GM12878 (cell line): ENCODE data around the gene SMIM12. TPM values are rescaled to one million over a fixed set of nuclear protein-coding genes. Genes with fewer than 3 reads are reported as not detected.

ENCODE experiments used
- ATAC-seq: fragments of 200-7000 bp; cut with Tn5 transposase; 3 replicates; pipeline ENCODE4 v1.9.1; 2020; ENCODE audit warnings: mild to moderate bottlenecking, moderate library complexity
- BruUV-seq: library from RNA; stranded (reverse); fragments of 400-500 nt; replicated peaks from 2 replicates; lab custom pipeline; 2021; lab: Mats Ljungman, UMichigan
- CTCF ChIA-PET: fragments of 300-600 bp; sonication (Branson Sonifier 250); formaldehyde crosslinking; extraction: SDS; loops from one replicate; lab custom pipeline; 2021; ENCODE audit warnings: inconsistent platforms; lab: Yijun Ruan, JAX
- POLR2A ChIA-PET: fragments of 350-600 bp; formaldehyde crosslinking; extraction: SDS; loops from one replicate; lab custom pipeline; 2021; ENCODE audit warnings: inconsistent platforms; lab: Charles Lee
- RAD21 ChIA-PET: fragments of 300-600 bp; sonication (Branson Sonifier 250); formaldehyde crosslinking; loops from one replicate; lab custom pipeline; 2023; ENCODE audit warnings: antibody characterized with exemption; ENCODE audit not compliant: unreplicated experiment; lab: Charles Lee
- SMC1A ChIA-PET: fragments of 300-600 bp; sonication (Branson Sonifier 250); formaldehyde crosslinking; loops from one replicate; lab custom pipeline; 2023; ENCODE audit not compliant: unreplicated experiment, uncharacterized antibody; lab: Charles Lee
- DNase-seq: peaks from one replicate; pipeline ENCODE4 v3.0.0-alpha.2; 2011; ENCODE audit warnings: low read depth, low spot score
- FAIRE-seq: peaks from 3 replicates; lab custom pipeline; 2011; peaks lifted over from hg19 to GRCh38; lab: Jason Lieb, UNC
- H2AFZ ChIP-seq: 2 replicates; pipeline ENCODE4 v1.6.0; 2011; ENCODE audit warnings: low read depth, low read length, control low read depth; ENCODE audit not compliant: control insufficient read depth
- H3K27ac ChIP-seq: 2 replicates; pipeline ENCODE4 v1.5.1; 2011; ENCODE audit warnings: control low read depth; ENCODE audit not compliant: control insufficient read depth, insufficient read depth
- H3K27me3 ChIP-seq, 2 experiments: replicated peaks in 1 of 2; 2 replicates each; pipeline versions ENCODE4 v1.6.0 to v1.6.1; 2011; ENCODE audit warnings: low read length in 1 of 2; ENCODE audit not compliant: control insufficient read depth in 2 of 2, insufficient read depth in 2 of 2
- H3K36me3 ChIP-seq, 2 experiments: 2 replicates each; pipeline ENCODE4 v1.5.1; 2011; ENCODE audit warnings: low read length in 1 of 2; ENCODE audit not compliant: control insufficient read depth in 2 of 2, insufficient read depth in 2 of 2
- H3K4me1 ChIP-seq: 2 replicates; pipeline ENCODE4 v1.6.1; 2011; ENCODE audit warnings: mild to moderate bottlenecking, low read length, moderate library complexity, mixed read lengths; ENCODE audit not compliant: control insufficient read depth, insufficient read depth
- H3K4me2 ChIP-seq: 2 replicates; pipeline ENCODE4 v1.6.0; 2011; ENCODE audit warnings: control low read depth; ENCODE audit not compliant: control insufficient read depth, insufficient read depth
- H3K4me3 ChIP-seq: fragments of 200-600 bp; sonication (generic); 2 replicates; pipeline ENCODE4 v1.5.1; 2016
- H3K79me2 ChIP-seq: 2 replicates; pipeline ENCODE4 v1.6.0; 2011; ENCODE audit warnings: low read length; ENCODE audit not compliant: control insufficient read depth, insufficient read depth
- H3K9ac ChIP-seq: 2 replicates; pipeline ENCODE4 v1.8.0; 2011; ENCODE audit warnings: low read length, control low read depth, mixed read lengths; ENCODE audit not compliant: control insufficient read depth, insufficient read depth
- H3K9me3 ChIP-seq: replicated peaks from 3 replicates; pipeline ENCODE4 v1.5.1; 2011; ENCODE audit warnings: mild to moderate bottlenecking, low read length; ENCODE audit not compliant: control insufficient read depth, insufficient read depth
- H4K20me1 ChIP-seq: 2 replicates; pipeline ENCODE4 v1.6.0; 2011; ENCODE audit not compliant: control insufficient read depth, insufficient read depth
- BCL11A ChIP-seq: IDR thresholded peaks from 2 replicates; pipeline ENCODE4 v1.6.1; 2011; ENCODE audit warnings: low read depth, low read length
- DPF2 ChIP-seq: fragments of 450-650 bp; IDR thresholded peaks from 2 replicates; pipeline ENCODE4 v1.6.1; 2017; ENCODE audit warnings: mild to moderate bottlenecking
- HDAC2 ChIP-seq: fragments of 200-600 bp; sonication (generic); IDR thresholded peaks from 2 replicates; pipeline ENCODE4 v1.6.1; 2017
- IKZF1 ChIP-seq: fragments of 450-650 bp; conservative IDR thresholded peaks from 2 replicates; pipeline ENCODE4 v1.6.1; 2017; ENCODE audit warnings: antibody characterized with exemption, mild to moderate bottlenecking
- MXI1 ChIP-seq: fragments of 150-350 bp; IDR thresholded peaks from 2 replicates; pipeline ENCODE4 v1.6.1; 2011; ENCODE audit warnings: low read depth, mild to moderate bottlenecking, inconsistent platforms, low read length, improper control_type of control experiment
- POLR2AphosphoS2 ChIP-seq: IDR thresholded peaks from 2 replicates; pipeline ENCODE4 v1.6.1; 2011; ENCODE audit warnings: low read depth, mild to moderate bottlenecking, low read length, improper control_type of control experiment, moderate library complexity
- ZNF384 ChIP-seq: IDR thresholded peaks from 2 replicates; pipeline ENCODE4 v1.6.1; 2012; ENCODE audit warnings: low read depth, mild to moderate bottlenecking, low read length, improper control_type of control experiment, borderline replicate concordance
- WGBS: methylation state at CpG from one replicate; pipeline ENCODE4 v1.1.6; 2016; ENCODE audit warnings: low lambda C conversion rate; ENCODE audit not compliant: insufficient replicate concordance, insufficient coverage; ENCODE audit errors: missing lambda C conversion rate; 5-methylcytosine and 5-hydroxymethylcytosine counted together
- in situ Hi-C: fragments of 300-500 bp; cut with MboI; formaldehyde crosslinking; loops from 9 replicates; pipeline ENCODE4 v1.14.3; 2018; ENCODE audit warnings: mixed read lengths
- intact Hi-C: fragments of 100-400 bp; cut with micrococcal nuclease; formaldehyde crosslinking; loops from one replicate; pipeline ENCODE4 v1.14.2; 2022; ENCODE audit not compliant: unreplicated experiment
- polyA plus RNA-seq, 11 experiments: library from polyadenylated mRNA; depleted of rRNA in 4 of 11; unstranded in 6 of 11; stranded (reverse) in 5 of 11; fragments of >200 nt; fragmentation: Nextera tagmentation in 4 of 11; fragmentation: Illumina TruSeq in 1 of 11; extraction: Ambion mirVana in 4 of 11; extraction: Trizol in 1 of 11; gene quantifications; 1 replicate in 1 of 11; 2 replicates in 10 of 11; pipeline versions ENCODE4 v1.2.1 to v1.2.3, GENCODE V29; 2011 to 2016; ENCODE audit warnings: inconsistent platforms in 2 of 11, missing spikeins in 2 of 11, low read depth in 1 of 11
- total RNA-seq, 4 experiments: library from RNA; depleted of rRNA in 3 of 4; stranded (reverse); fragments of >200 nt in 3 of 4; fragmentation: Illumina TruSeq in 1 of 4; extraction: Trizol in 1 of 4; gene quantifications; 2 replicates each; pipeline versions ENCODE4 v1.2.1 to v1.2.3, GENCODE V29; 2013 to 2021
- TF ChIP-seq, protein P1 (sequence below): IDR thresholded peaks from 2 replicates; pipeline ENCODE4 v1.6.1; 2011; ENCODE audit warnings: borderline replicate concordance, low read depth, mild to moderate bottlenecking, moderate library complexity, low read length; ENCODE audit not compliant: insufficient read depth, poor library complexity, severe bottlenecking
- TF ChIP-seq, protein P2 (sequence below): fragments of 450-650 bp; formaldehyde crosslinking; IDR thresholded peaks from 2 replicates; pipeline ENCODE4 v1.4.0; 2020; ENCODE audit warnings: mild to moderate bottlenecking, moderate library complexity
- TF ChIP-seq, protein P3 (sequence below): IDR thresholded peaks from 2 replicates; pipeline ENCODE4 v1.6.1; 2012; ENCODE audit warnings: low read depth, low read length, improper control_type of control experiment
- TF ChIP-seq, protein P4 (sequence below): IDR thresholded peaks from 2 replicates; pipeline ENCODE4 v1.6.1; 2012; ENCODE audit warnings: low read depth, low read length, improper control_type of control experiment

SMIM12 gene
- total and polyA plus RNA-seq, 10 of the 15 experiments (the other 5 are each of a cell fraction or from before 2014, with no cell fraction given), result 26.1 to 81.5 (median 44.1) TPM

GRCh38 chr1:34824817-34825454 is 34.6 kb downstream of the SMIM12 start (continued):
- TF ChIP-seq, protein P1, sequence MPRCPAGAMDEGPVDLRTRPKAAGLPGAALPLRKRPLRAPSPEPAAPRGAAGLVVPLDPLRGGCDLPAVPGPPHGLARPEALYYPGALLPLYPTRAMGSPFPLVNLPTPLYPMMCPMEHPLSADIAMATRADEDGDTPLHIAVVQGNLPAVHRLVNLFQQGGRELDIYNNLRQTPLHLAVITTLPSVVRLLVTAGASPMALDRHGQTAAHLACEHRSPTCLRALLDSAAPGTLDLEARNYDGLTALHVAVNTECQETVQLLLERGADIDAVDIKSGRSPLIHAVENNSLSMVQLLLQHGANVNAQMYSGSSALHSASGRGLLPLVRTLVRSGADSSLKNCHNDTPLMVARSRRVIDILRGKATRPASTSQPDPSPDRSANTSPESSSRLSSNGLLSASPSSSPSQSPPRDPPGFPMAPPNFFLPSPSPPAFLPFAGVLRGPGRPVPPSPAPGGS, result no peak

DNA sequence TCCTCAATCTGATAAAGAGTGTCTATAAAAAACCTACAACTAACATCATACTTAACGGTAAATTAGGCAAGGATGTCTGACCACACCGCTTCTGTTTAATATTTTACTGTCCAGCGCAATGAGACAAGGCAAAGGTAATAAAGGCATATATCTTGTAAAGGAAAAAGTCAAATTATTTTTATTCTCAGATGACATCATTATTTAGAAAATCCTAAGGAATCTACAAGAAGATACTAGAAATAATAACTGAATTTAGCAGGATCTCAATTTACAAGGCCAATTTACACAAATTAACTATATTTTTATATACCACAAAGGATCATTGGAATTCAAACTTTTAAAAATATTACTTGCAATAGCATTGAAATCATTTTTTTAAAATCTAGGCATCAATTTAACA is 37.3 kb downstream of the SMIM12 start:
- Histone ChIP-seq H3K36me3 (no peaks in the 10 kb centered on the region), H3K79me2 (no peaks in the 10 kb centered on the region), H3K4me1 (no peaks in the 10 kb centered on the region), H3K27me3 (no peaks in the 10 kb centered on the region), H3K4me3 (no peak overlapping the region), H3K9ac (no peak overlapping the region), H3K27ac (no peak overlapping the region), H4K20me1 (no peaks in the 10 kb centered on the region), H2AFZ (no peak overlapping the region), H3K9me3 (no peaks in the 10 kb centered on the region), H3K4me2 (no peak overlapping the region)
- FAIRE-seq (no peak), DNase-seq (no peak), ATAC-seq (no peak)
- SMC1A ChIA-PET, result no interaction called here
- RAD21 ChIA-PET, result no interaction called here
- in situ Hi-C loops (no loop called here), intact Hi-C loops (no loop called here)
- POLR2A ChIA-PET, result no interaction called here
- CTCF ChIA-PET, result no interaction called here
- BruUV-seq, result no TSS peak
- WGBS, result 54% methylated on average over 3 of the region's 3 CpGs
- TF ChIP-seq IKZF1, result no peak
- TF ChIP-seq BCL11A, result no peak
- no peak for TF ChIP-seq POLR2AphosphoS2
- TF ChIP-seq, protein P2, sequence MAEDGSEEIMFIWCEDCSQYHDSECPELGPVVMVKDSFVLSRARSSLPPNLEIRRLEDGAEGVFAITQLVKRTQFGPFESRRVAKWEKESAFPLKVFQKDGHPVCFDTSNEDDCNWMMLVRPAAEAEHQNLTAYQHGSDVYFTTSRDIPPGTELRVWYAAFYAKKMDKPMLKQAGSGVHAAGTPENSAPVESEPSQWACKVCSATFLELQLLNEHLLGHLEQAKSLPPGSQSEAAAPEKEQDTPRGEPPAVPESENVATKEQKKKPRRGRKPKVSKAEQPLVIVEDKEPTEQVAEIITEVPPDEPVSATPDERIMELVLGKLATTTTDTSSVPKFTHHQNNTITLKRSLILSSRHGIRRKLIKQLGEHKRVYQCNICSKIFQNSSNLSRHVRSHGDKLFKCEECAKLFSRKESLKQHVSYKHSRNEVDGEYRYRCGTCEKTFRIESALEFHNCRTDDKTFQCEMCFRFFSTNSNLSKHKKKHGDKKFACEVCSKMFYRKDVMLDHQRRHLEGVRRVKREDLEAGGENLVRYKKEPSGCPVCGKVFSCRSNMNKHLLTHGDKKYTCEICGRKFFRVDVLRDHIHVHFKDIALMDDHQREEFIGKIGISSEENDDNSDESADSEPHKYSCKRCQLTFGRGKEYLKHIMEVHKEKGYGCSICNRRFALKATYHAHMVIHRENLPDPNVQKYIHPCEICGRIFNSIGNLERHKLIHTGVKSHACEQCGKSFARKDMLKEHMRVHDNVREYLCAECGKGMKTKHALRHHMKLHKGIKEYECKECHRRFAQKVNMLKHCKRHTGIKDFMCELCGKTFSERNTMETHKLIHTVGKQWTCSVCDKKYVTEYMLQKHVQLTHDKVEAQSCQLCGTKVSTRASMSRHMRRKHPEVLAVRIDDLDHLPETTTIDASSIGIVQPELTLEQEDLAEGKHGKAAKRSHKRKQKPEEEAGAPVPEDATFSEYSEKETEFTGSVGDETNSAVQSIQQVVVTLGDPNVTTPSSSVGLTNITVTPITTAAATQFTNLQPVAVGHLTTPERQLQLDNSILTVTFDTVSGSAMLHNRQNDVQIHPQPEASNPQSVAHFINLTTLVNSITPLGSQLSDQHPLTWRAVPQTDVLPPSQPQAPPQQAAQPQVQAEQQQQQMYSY, result no peak
- TF ChIP-seq MXI1, result no peak
- no peak for TF ChIP-seq HDAC2
- no peak for TF ChIP-seq DPF2
- no peak for TF ChIP-seq ZNF384
- TF ChIP-seq, protein P1, result no peak
- TF ChIP-seq, protein P3, sequence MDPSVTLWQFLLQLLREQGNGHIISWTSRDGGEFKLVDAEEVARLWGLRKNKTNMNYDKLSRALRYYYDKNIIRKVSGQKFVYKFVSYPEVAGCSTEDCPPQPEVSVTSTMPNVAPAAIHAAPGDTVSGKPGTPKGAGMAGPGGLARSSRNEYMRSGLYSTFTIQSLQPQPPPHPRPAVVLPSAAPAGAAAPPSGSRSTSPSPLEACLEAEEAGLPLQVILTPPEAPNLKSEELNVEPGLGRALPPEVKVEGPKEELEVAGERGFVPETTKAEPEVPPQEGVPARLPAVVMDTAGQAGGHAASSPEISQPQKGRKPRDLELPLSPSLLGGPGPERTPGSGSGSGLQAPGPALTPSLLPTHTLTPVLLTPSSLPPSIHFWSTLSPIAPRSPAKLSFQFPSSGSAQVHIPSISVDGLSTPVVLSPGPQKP, result no peak
- TF ChIP-seq, protein P4, sequence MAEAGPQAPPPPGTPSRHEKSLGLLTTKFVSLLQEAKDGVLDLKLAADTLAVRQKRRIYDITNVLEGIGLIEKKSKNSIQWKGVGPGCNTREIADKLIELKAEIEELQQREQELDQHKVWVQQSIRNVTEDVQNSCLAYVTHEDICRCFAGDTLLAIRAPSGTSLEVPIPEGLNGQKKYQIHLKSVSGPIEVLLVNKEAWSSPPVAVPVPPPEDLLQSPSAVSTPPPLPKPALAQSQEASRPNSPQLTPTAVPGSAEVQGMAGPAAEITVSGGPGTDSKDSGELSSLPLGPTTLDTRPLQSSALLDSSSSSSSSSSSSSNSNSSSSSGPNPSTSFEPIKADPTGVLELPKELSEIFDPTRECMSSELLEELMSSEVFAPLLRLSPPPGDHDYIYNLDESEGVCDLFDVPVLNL, result no peak
